HepG2 (cell line): ENCODE measurements around the gene RAET1E. TPM values are rescaled to one million over a fixed set of nuclear protein-coding genes. Genes with fewer than 3 reads are reported as not detected.

Experiments
- EEA1 ChIP-seq: sonication (generic); formaldehyde crosslinking; IDR thresholded peaks from 2 replicates; pipeline ENCODE4 v1.5.1; 2020; ENCODE audit warnings: mild to moderate bottlenecking, missing genetic modification reagents, borderline replicate concordance
- FOXK1 ChIP-seq: sonication (generic); formaldehyde crosslinking; IDR thresholded peaks from 2 replicates; pipeline ENCODE4 v1.4.0; 2020; ENCODE audit warnings: low read depth, missing genetic modification reagents, borderline replicate concordance
- MBNL3 ChIP-seq: fragments of 250-450 bp; sonication (Bioruptor Pico); conservative IDR thresholded peaks from 2 replicates; pipeline ENCODE4 v1.8.0; 2022; ENCODE audit warnings: mild to moderate bottlenecking, inconsistent platforms
- NR2F2 ChIP-seq: IDR thresholded peaks from 2 replicates; pipeline ENCODE4 v1.6.1; 2012; ENCODE audit warnings: low read depth, inconsistent platforms, borderline replicate concordance
- SRF ChIP-seq: IDR thresholded peaks from 2 replicates; pipeline ENCODE4 v1.6.1; 2011; ENCODE audit warnings: mild to moderate bottlenecking, low read depth, low read length, moderate library complexity
- ZBTB3 ChIP-seq: sonication (generic); formaldehyde crosslinking; IDR thresholded peaks from 2 replicates; pipeline ENCODE4 v1.4.0; 2020; ENCODE audit warnings: low read depth, mild to moderate bottlenecking, moderate library complexity, missing genetic modification reagents, borderline replicate concordance
- ZFP36L2 ChIP-seq: sonication (generic); formaldehyde crosslinking; IDR thresholded peaks from 2 replicates; pipeline ENCODE4 v1.4.0; 2020; ENCODE audit warnings: missing genetic modification reagents
- ZFP82 ChIP-seq: sonication (generic); formaldehyde crosslinking; IDR thresholded peaks from 2 replicates; pipeline ENCODE4 v1.5.1; 2020; ENCODE audit warnings: mild to moderate bottlenecking, missing genetic modification reagents, borderline replicate concordance
- ZKSCAN1 ChIP-seq: fragments of 150-350 bp; IDR thresholded peaks from 2 replicates; pipeline ENCODE4 v1.6.1; 2014; ENCODE audit warnings: low read length
- ZNF121 ChIP-seq: sonication (generic); formaldehyde crosslinking; IDR thresholded peaks from 2 replicates; pipeline ENCODE4 v1.5.0; 2020; ENCODE audit warnings: mild to moderate bottlenecking, missing genetic modification reagents
- ZNF124 ChIP-seq: sonication (generic); formaldehyde crosslinking; IDR thresholded peaks from 2 replicates; pipeline ENCODE4 v1.4.0; 2020; ENCODE audit warnings: missing genetic modification reagents
- ZNF256 ChIP-seq: sonication (generic); formaldehyde crosslinking; conservative IDR thresholded peaks from 2 replicates; pipeline ENCODE4 v1.4.0; 2020; ENCODE audit warnings: missing genetic modification reagents
- ZNF441 ChIP-seq: sonication (generic); formaldehyde crosslinking; IDR thresholded peaks from 2 replicates; pipeline ENCODE4 v1.7.0; 2021; ENCODE audit warnings: missing genetic modification reagents, borderline replicate concordance
- ZNF484 ChIP-seq: sonication (generic); formaldehyde crosslinking; IDR thresholded peaks from 2 replicates; pipeline ENCODE4 v1.5.1; 2020; ENCODE audit warnings: mild to moderate bottlenecking, low read depth, missing genetic modification reagents, borderline replicate concordance
- ZNF570 ChIP-seq: sonication (generic); formaldehyde crosslinking; IDR thresholded peaks from 2 replicates; pipeline ENCODE4 v1.4.0; 2020; ENCODE audit warnings: mild to moderate bottlenecking, missing genetic modification reagents, borderline replicate concordance
- ZNF781 ChIP-seq: sonication (generic); formaldehyde crosslinking; IDR thresholded peaks from 2 replicates; pipeline ENCODE4 v1.5.1; 2020; ENCODE audit warnings: borderline replicate concordance, mild to moderate bottlenecking, missing genetic modification reagents; ENCODE audit errors: not compliant biosample characterization
- ZNF83 ChIP-seq: sonication (generic); formaldehyde crosslinking; IDR thresholded peaks from 2 replicates; pipeline ENCODE4 v1.4.0; 2020; ENCODE audit warnings: missing genetic modification reagents, mild to moderate bottlenecking, borderline replicate concordance
- ZNF891 ChIP-seq: sonication (generic); formaldehyde crosslinking; IDR thresholded peaks from 2 replicates; pipeline ENCODE4 v1.5.0; 2020; ENCODE audit warnings: mild to moderate bottlenecking, missing genetic modification reagents
- polyA plus RNA-seq, 8 experiments: library from polyadenylated mRNA; depleted of rRNA in 3 of 8; stranded (reverse) in 7 of 8; unstranded in 1 of 8; fragments of >200 nt; fragmentation: Illumina TruSeq in 4 of 8; extraction: Trizol in 4 of 8; gene quantifications; 2 replicates each; pipeline versions ENCODE4 v1.2.1 to v1.2.3, GENCODE V29; 2011 to 2016; ENCODE audit warnings: low read depth in 4 of 8, missing spikeins in 1 of 8, mixed read lengths in 1 of 8; ENCODE audit not compliant: insufficient read depth in 1 of 8
- total RNA-seq, 5 experiments: library from RNA; depleted of rRNA; stranded (reverse); fragments of >200 nt; fragmentation: Illumina TruSeq; extraction: Trizol; gene quantifications; 2 replicates each; pipeline ENCODE4 v1.2.3, GENCODE V29; 2016; ENCODE audit warnings: low read depth in 1 of 5
- TF ChIP-seq, protein P1 (sequence below): sonication (generic); formaldehyde crosslinking; IDR thresholded peaks from 2 replicates; pipeline ENCODE4 v1.4.0; 2020; ENCODE audit warnings: missing genetic modification reagents
- TF ChIP-seq, protein P2 (sequence below): sonication (generic); formaldehyde crosslinking; IDR thresholded peaks from 2 replicates; pipeline ENCODE4 v1.8.0; 2022; ENCODE audit warnings: missing genetic modification reagents, low read depth, mild to moderate bottlenecking, borderline replicate concordance
- TF ChIP-seq, protein P3 (sequence below): sonication (generic); formaldehyde crosslinking; conservative IDR thresholded peaks from 2 replicates; pipeline ENCODE4 v1.4.0; 2020; ENCODE audit warnings: mild to moderate bottlenecking, missing genetic modification reagents, moderate library complexity

RAET1E gene
- total and polyA plus RNA-seq, 2 of the 13 experiments (the other 11 are each of a cell fraction or from before 2014, with no cell fraction given), result not detected

DNA sequence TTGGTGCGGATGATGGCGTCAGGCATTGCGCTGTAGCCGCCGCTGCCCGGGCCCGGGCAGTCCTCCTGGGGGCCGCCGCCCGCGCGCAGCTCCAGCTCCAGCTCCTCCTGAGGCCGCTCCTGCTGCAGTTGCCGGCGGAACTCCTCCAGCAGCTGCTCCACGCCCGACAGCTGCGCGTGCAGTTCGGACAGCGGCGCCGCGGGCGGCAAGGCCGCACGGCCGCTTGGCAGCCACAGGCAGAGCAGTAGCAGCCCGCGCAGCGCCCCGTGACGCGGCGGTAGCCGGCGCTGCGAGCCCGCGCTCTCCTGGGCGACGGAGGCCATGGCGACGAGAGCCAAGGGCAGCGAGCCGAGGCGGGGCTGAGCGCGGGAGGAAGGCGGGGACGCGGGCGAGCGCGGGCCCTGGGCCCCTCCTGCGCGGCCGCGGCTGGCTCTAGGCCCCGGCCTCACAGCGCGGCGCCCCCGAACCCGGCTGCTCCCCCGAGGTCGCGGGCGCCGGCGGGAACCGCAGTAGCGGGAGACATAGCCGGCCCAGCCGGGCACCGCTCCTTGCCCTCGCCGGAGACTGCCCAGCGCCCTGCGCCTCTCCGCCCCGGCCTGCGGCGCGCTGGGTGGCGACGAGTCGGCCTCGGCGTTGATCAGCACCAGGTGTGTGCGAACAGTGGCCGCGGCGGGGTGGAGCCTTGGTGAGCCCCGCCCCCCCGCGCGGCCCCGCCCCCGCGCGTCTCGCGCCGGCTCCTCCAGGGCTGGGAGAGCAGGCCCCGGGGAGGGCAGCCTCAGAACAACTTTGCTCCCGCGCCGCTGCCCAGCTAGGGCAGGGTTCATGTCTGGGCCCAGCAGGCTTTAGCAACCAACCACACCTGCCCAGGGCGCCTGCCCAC, 34.0 kb downstream of the RAET1E start, which contains the start of gene LRP11 (continued):
- TF ChIP-seq, protein P1, sequence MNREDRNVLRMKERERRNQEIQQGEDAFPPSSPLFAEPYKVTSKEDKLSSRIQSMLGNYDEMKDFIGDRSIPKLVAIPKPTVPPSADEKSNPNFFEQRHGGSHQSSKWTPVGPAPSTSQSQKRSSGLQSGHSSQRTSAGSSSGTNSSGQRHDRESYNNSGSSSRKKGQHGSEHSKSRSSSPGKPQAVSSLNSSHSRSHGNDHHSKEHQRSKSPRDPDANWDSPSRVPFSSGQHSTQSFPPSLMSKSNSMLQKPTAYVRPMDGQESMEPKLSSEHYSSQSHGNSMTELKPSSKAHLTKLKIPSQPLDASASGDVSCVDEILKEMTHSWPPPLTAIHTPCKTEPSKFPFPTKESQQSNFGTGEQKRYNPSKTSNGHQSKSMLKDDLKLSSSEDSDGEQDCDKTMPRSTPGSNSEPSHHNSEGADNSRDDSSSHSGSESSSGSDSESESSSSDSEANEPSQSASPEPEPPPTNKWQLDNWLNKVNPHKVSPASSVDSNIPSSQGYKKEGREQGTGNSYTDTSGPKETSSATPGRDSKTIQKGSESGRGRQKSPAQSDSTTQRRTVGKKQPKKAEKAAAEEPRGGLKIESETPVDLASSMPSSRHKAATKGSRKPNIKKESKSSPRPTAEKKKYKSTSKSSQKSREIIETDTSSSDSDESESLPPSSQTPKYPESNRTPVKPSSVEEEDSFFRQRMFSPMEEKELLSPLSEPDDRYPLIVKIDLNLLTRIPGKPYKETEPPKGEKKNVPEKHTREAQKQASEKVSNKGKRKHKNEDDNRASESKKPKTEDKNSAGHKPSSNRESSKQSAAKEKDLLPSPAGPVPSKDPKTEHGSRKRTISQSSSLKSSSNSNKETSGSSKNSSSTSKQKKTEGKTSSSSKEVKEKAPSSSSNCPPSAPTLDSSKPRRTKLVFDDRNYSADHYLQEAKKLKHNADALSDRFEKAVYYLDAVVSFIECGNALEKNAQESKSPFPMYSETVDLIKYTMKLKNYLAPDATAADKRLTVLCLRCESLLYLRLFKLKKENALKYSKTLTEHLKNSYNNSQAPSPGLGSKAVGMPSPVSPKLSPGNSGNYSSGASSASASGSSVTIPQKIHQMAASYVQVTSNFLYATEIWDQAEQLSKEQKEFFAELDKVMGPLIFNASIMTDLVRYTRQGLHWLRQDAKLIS, result no peak
- TF ChIP-seq NR2F2, result no peak; the same call in 1 of the 2 replicates
- TF ChIP-seq FOXK1, result peak; percentile 56; the same call in 1 of the 2 replicates
- TF ChIP-seq ZNF256, result no peak
- peak; percentile 90; the same call in 1 of the 2 replicates for TF ChIP-seq ZFP82
- peak; percentile 73; the same call in 1 of the 2 replicates for TF ChIP-seq ZNF83 (CRISPR knock-in tag)
- TF ChIP-seq ZNF484 (CRISPR knock-in tag), result no peak
- peak; percentile 76; the same call in 1 of the 2 replicates for TF ChIP-seq ZFP36L2
- TF ChIP-seq ZKSCAN1, result no peak
- peak; percentile 89; the same call in 1 of the 2 replicates for TF ChIP-seq ZNF891 (CRISPR knock-in tag)
- TF ChIP-seq, protein P2, sequence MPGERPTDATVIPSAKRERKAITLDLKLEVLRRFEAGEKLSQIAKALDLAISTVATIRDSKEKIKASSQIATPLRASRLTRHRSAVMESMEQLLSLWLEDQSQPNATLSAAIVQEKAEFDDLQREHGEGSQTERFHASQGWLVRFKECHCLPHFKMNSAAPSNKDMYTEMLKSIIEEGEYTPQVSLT (CRISPR knock-in tag), result no peak
- no peak for TF ChIP-seq SRF
- TF ChIP-seq EEA1, result no peak
- no peak; the same call in none of the 2 replicates for TF ChIP-seq ZNF441 (CRISPR knock-in tag)
- TF ChIP-seq ZNF121 (CRISPR knock-in tag), result no peak; the same call in 1 of the 2 replicates
- TF ChIP-seq ZNF124 (CRISPR knock-in tag), result no peak
- TF ChIP-seq ZBTB3 (CRISPR knock-in tag), result peak; percentile 73; the same call in 1 of the 2 replicates
- TF ChIP-seq ZNF570 (CRISPR knock-in tag), result no peak
- TF ChIP-seq, protein P3, sequence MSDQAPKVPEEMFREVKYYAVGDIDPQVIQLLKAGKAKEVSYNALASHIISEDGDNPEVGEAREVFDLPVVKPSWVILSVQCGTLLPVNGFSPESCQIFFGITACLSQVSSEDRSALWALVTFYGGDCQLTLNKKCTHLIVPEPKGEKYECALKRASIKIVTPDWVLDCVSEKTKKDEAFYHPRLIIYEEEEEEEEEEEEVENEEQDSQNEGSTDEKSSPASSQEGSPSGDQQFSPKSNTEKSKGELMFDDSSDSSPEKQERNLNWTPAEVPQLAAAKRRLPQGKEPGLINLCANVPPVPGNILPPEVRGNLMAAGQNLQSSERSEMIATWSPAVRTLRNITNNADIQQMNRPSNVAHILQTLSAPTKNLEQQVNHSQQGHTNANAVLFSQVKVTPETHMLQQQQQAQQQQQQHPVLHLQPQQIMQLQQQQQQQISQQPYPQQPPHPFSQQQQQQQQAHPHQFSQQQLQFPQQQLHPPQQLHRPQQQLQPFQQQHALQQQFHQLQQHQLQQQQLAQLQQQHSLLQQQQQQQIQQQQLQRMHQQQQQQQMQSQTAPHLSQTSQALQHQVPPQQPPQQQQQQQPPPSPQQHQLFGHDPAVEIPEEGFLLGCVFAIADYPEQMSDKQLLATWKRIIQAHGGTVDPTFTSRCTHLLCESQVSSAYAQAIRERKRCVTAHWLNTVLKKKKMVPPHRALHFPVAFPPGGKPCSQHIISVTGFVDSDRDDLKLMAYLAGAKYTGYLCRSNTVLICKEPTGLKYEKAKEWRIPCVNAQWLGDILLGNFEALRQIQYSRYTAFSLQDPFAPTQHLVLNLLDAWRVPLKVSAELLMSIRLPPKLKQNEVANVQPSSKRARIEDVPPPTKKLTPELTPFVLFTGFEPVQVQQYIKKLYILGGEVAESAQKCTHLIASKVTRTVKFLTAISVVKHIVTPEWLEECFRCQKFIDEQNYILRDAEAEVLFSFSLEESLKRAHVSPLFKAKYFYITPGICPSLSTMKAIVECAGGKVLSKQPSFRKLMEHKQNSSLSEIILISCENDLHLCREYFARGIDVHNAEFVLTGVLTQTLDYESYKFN (CRISPR knock-in tag), result peak; percentile 65
- TF ChIP-seq ZNF781, result no peak
- no peak for TF ChIP-seq MBNL3
